ENCODE measurements around the gene SLC1A6.

DNA sequence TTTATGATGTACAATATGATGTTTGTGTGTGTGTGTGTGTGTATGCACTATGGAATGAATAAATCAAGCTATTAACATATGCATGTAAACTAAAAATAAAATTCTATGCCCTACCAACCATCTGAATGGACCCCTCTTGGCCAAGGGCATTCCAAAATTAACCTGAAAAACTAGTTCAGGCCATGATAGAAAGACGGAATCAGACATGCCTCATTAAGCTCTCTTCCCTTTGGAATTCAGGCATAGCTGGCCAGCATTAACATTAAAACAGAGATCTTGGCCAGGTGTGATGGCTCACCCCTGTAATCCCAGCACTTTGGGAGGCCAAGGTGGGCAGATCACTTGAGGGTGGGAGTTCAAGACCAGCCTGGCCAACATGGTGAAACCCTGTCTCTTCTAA is 18.3 kb upstream of the SLC1A6 start:
- TF ChIP-seq, protein P1, sequence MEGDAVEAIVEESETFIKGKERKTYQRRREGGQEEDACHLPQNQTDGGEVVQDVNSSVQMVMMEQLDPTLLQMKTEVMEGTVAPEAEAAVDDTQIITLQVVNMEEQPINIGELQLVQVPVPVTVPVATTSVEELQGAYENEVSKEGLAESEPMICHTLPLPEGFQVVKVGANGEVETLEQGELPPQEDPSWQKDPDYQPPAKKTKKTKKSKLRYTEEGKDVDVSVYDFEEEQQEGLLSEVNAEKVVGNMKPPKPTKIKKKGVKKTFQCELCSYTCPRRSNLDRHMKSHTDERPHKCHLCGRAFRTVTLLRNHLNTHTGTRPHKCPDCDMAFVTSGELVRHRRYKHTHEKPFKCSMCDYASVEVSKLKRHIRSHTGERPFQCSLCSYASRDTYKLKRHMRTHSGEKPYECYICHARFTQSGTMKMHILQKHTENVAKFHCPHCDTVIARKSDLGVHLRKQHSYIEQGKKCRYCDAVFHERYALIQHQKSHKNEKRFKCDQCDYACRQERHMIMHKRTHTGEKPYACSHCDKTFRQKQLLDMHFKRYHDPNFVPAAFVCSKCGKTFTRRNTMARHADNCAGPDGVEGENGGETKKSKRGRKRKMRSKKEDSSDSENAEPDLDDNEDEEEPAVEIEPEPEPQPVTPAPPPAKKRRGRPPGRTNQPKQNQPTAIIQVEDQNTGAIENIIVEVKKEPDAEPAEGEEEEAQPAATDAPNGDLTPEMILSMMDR (IDR thresholded peaks at IDR 0.05), result no peak
- TF ChIP-seq POLR2A (IDR thresholded peaks at IDR 0.05), result no peak
